Fibroblast of skin of scalp (primary cell): Measurements from ENCODE around the gene TRIM4. TPM values are rescaled to one million over a fixed set of nuclear protein-coding genes. Genes with fewer than 3 reads are reported as not detected.
"Not testable (repeated sequence)": the region's sequence is repeated elsewhere in the genome, so short reads cannot be mapped to it uniquely, and the experiment has no call there.

Experiments used
- DNase-seq: peaks from one replicate; pipeline ENCODE4 v3.0.0-alpha.2; 2013
- polyA plus RNA-seq, 2 experiments: library from polyadenylated mRNA; unstranded; fragments of 120-200 nt; gene quantifications; one replicate each; pipeline ENCODE4 v1.2.1, GENCODE V29; 2013; ENCODE audit not compliant: insufficient read length in 2 of 2

Gene TRIM4, protein sequence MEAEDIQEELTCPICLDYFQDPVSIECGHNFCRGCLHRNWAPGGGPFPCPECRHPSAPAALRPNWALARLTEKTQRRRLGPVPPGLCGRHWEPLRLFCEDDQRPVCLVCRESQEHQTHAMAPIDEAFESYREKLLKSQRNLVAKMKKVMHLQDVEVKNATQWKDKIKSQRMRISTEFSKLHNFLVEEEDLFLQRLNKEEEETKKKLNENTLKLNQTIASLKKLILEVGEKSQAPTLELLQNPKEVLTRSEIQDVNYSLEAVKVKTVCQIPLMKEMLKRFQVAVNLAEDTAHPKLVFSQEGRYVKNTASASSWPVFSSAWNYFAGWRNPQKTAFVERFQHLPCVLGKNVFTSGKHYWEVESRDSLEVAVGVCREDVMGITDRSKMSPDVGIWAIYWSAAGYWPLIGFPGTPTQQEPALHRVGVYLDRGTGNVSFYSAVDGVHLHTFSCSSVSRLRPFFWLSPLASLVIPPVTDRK
- polyA plus RNA-seq (2013, experiment 1 of 2; ENCODE audit: insufficient read length), result 15.3 TPM
- 17.4 TPM for polyA plus RNA-seq (2013, experiment 2 of 2; ENCODE audit: insufficient read length)

DNA sequence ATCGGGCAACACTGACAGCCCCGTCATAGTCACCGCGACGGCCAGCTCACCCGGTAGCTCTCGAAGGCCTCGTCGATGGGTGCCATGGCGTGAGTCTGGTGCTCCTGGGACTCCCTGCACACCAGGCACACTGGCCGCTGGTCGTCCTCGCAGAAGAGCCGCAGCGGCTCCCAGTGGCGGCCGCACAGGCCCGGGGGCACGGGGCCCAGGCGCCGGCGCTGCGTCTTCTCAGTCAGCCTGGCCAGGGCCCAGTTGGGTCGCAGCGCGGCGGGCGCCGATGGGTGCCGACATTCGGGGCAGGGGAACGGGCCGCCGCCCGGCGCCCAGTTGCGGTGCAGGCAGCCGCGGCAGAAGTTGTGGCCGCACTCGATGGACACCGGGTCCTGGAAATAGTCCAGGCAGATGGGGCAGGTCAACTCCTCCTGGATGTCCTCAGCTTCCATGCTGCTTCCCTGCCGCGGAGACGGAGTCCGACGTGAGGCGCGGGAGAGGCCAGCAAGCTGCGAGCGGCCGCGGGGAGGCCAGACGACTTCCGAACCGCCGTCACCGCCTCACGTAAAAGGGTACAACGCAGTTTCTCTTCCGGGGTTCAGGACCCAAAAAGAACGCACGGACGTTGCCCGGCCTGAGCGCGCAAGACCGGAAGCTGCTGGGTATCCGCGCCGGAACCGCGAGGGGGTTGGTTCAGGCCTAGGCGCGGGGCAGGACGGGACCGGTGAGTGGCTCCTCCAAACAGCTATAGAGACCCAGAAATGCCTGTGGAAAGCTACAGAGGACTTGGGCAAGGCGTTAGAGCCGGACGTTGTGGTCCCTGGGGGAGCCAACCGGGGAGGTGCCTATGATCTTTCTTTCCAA, at the start of gene TRIM4:
Gene TRIM4 (minus strand): TSS at position 572 of the 855 bp plus-strand sequence. CDS start 129 bp downstream, at position 443.
- DNase-seq, result peak; percentile 93

DNA sequence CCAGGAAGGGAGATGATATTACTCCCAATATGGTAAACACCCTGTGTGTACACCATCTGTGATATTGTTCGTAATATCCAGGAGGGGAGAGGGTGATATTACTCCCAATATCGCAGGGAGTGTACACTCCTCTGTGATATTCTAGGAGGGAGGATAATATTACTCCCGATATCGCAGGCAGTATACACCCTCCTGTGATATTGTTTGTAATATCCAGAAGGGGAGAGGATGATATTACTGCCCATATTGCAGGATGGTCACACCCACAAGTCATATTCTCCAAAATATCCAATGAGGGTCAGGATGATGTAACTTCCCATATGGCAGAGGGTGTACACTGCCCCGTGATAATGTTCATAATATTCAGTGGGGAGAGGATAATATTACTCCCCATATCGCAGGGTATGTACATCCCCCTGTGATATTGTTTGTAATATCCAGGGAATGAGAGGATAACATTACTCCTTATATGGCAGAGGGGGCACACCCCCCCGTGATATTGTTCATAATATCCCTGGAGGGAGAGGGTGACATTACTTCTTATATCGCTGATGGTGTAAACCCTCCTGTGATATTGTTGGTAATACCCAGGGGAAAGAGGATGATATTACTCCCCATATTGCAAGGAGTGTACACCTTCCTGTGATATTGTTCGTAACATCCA, 39.4 kb upstream of the TRIM4 start:
- no peak for DNase-seq

- DNase-seq, result no peak
Observed at GRCh38 chr7:99955247-99955646, 35.9 kb upstream of the TRIM4 start.

DNA sequence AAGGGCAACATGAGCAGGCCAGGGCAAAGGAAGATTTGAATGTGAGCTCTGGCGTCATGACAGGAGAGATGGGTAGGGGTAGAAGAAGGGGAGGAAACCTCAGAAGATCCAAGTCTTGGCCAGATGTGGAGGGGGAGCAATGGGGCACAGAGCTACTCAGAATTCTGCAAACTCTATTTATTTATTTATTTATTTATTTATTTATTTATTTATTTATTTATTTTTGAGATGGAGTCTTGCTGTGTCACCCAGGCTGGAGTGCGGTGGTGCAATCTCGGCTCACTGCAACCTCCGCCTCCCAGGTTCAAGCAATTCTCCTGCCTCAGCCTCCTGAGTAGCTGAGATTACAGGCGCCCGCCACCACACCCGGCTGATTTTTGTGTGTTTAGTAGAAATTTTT, 35.3 kb upstream of the TRIM4 start:
- not testable (repeated sequence) for DNase-seq

DNA sequence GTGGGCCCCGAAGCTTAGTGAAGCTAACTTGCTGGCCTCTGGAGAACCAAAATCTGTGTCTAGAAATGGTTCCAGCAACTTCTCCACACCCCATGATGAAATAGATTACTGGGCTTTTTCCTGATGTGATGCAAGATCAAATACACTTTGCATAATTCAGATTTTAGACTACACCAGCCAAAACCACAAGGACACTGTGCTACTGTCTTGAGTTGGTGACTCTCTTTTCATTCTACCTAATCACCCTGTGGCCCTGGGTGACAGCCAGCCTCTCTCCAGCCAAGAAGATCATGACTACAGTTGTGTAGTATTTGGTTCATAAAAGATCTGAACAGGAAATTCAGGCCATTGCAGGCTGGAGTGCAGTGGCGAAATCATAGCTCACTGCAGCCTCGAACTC, 34.3 kb upstream of the TRIM4 start:
- peak; percentile 35 for DNase-seq

- not testable (repeated sequence) for DNase-seq
Observed at GRCh38 chr7:99952649-99953048, 33.3 kb upstream of the TRIM4 start.

DNA sequence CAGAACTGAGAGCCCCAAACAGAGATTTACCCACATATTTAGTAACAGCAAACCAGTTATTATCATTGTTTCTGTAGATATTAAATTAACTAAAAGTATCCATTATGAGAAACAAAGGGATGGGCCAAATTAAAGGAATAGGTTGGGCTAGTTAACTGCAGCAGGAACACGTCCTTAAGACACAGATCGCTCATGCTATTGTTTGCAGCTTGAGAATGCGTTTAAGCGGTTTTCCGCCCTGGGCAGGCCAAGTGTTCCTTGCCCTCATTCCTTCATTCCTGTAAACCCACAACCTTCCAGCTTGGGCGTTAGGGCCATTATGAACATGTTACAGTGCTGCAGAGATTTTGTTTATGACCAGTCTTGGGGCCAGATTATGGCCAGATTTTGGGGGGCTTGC, 31.5 kb upstream of the TRIM4 start:
- DNase-seq, result not testable (repeated sequence)

DNA sequence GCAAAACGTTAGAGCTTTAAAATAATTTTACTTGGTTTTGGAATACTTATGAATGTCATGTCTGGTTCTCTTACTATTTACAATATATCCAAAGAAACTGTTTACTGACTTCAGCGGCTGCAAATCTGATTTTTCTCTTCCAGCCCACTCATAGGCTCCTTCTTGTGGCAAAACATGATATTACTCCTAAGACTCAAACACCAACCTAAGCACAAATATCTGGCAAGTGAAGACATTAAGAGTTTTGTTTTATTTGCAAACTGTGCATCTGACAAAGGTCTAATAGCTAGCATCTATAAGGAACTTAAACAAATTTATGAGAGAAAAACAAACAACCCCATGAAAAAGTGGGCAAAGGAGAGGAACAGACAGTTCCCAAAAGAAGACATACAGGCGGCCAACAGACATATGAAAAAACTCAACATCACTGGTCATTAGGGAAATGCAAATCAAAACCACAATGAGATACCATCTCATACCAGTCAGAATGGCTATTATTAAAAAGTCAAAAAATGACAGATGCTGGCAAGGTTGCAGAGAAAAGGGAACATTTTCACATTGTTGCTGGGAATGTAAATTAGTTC, 30.4 kb upstream of the TRIM4 start:
- no peak for DNase-seq

DNA sequence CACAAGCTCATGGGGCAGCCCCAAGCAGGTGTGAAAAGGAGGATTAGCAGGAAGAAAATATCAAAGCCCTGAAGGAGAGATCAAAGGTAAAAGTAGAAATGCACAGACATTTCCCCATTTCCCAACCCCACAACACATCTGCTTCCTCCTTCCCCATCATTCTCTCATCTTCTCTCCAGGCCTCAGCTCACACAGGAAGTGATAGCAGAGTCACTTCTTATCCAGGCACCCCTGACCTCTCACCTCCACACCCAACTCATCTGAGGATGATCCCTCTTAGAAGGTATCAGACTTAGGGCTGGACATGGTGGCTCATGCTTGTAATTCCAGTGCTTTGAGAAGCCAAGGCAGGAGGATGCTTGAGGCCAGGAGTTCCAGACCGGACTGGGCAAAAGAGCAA, 28.3 kb upstream of the TRIM4 start:
- no peak for DNase-seq

GRCh38 chr7:99944497-99945070, 25.3 kb upstream of the TRIM4 start:
- no peak for DNase-seq

DNA sequence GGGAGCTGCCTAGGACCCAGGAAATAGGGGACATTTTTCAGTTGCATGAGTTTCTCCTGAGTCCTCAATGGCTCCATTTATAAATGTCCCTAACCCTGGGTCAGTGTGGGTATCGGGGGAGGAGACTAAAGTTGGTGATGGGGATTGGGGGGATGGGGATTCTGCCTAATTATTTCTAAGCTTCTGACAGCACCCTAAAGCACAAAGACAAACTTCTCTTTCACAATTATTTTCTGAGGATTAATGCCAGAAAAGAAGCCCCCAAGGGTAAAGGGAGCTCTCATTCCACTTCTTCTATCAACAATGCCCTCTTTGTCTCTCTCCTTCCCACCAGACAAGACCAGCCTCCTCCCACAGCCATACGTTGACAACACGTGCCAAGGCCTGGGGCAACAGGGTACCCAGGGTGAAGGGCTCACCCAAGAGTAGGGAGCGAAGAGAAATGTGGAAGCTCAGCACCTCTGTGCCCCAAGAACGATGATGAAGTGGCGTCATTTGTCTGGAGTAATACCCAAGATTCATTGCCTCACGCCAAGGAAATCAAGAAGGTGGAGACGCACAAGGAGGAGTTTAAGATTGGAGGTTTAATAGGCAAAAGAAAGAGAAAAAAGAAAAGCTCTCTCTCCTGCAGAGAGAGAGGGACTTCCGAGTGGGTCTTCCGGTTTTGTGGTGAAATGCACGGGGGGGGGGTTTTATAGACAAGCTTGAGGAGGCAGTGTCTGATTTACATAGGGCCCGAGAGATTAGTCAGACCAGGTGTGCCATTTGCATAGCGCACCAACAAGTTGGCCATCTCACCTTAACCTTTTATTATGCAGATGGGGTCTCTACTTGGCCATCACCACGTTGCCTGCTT, 24.5 kb upstream of the TRIM4 start:
- no peak for DNase-seq

GRCh38 chr7:99938296-99938695, 19.0 kb upstream of the TRIM4 start:
- DNase-seq, result no peak

DNA sequence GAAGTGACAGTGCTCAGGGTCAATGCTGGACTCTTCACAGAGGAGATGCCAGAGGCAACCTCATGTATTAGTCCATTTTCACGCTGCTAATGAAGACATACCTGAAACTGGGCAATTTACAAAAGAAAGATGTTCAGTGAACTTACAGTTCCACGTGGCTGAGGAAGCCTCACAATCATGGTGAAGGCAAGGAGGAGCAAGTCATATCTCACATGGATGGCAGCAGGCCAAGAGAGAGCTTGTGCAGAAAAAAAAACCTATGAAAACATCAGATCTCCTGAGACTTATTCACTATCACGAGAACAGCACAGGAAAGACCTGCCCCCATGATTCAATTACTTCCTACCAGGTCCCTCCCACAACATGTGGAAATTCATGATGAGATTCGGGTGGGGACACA, 15.7 kb upstream of the TRIM4 start:
- peak; percentile 6 for DNase-seq

GRCh38 chr7:99930376-99930775, 11.0 kb upstream of the TRIM4 start:
- DNase-seq, result no peak

GRCh38 chr7:99929730-99930053, 10.4 kb upstream of the TRIM4 start:
- no peak for DNase-seq

DNA sequence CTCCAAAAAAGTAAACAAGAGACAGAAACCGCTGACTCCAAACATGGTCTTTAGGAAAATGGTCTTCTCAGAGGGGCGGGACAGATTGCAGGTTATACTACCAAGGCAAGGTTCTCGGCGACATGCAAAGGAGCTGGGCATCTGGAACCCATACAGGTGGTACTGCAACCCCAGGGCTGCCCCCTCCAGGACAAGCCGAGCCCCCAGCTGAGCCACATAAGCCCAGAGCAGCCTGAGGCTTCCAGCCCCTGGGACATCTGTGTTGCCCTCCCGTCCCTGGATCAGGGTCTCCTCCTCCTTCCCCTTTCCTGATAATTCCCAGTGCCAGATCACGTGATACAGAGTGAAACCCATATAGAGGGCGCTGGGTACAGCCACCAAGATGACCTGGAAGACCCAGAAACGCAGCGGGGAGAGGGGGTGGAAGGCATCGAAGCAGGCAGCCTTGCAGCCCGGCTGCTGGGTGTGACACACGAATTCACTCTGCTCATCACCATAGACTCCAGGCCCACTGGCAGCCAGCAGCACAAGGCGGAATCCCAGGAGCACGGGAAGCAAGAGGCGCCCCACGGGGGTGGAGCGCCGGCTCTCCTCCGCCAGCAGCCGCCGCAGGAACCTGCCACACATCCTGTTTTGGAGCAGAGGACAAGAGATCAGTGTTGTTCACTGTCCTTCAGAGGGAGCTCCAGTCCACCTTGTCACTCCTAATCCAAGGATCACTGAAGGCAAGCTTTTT, 9.8 kb upstream of the TRIM4 start, which contains the start of gene GJC3:
Gene GJC3 (minus strand): TSS at position 627 of the 736 bp plus-strand sequence. CDS start 0 bp downstream, at position 627.
- peak; percentile 53 for DNase-seq

GRCh38 chr7:99928188-99928587, 8.9 kb upstream of the TRIM4 start:
- no peak for DNase-seq

GRCh38 chr7:99927536-99927935, 8.2 kb upstream of the TRIM4 start:
- DNase-seq, result no peak

GRCh38 chr7:99926321-99926720, 7.0 kb upstream of the TRIM4 start:
- no peak for DNase-seq

DNA sequence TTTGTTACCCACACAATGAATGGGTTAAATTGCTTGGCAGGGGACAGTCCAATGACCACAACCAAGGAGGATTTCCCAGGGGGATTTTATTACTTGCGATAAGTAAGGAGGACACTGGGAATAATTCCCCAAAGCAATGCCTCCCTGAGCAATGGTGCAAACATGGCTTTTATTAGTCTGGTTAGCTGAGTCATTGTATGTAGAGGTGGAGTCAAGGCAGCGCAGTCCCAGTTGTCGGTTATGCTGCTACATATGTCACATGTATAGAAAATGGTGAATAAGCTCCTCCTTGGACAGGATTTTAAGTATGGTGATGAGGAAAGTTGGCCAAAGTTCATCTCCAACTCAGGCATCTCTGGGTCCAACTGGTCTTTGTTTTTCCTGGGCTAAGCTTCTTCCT, 3.9 kb upstream of the TRIM4 start:
- DNase-seq, result no peak
